NCI-H146 treated with DMSO at 0.1 percent for 48 hours (cell line): ENCODE results near the gene FNIP1.
"Not testable (repeated sequence)": the region's sequence is repeated elsewhere in the genome, so short reads cannot be mapped to it uniquely, and the experiment has no call there.

Experiments used
- DNase-seq: peaks from one replicate; lab custom pipeline; 2025; ENCODE audit not compliant: unreplicated experiment; lab: John Stamatoyannopoulos, UW

FNIP1 gene

DNA sequence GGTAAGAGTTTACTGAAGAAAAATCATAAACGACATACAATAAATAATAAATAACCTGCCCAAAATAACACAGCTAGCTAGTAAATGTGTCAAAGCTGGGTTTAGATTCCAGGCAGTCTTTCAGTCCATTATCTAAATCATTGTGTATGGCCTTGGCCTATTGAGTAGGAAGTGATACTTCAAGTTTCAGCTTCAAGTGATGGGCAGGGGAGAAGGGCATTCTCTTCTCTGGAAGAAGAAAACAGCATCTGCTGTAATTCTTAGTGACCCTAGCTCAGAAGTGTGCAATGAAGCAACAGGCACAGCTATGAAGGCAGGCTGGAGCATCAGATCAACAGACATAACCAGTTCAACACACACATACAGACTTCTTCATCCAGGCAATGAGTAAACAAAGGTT is 42.5 kb downstream of the FNIP1 start:
- no peak for DNase-seq

DNA sequence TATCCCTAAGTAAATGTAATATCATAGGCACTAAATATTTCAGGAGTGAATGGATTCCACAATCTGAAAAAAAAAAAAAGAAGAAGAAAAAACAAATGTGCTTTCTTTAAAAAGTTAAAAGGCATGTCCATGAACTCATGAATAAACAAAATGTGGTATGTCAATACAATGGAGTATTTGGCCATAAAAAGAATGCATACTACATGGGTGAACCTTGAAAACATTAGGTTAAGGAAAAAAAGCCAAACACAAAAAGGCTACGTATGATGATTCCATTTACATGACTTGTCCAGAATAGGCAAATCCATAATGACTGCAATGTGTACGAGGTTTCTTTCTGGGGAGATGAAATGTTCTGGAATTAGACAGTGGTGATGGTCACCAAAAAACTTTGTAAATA is 45.3 kb downstream of the FNIP1 start:
- no peak for DNase-seq

DNA sequence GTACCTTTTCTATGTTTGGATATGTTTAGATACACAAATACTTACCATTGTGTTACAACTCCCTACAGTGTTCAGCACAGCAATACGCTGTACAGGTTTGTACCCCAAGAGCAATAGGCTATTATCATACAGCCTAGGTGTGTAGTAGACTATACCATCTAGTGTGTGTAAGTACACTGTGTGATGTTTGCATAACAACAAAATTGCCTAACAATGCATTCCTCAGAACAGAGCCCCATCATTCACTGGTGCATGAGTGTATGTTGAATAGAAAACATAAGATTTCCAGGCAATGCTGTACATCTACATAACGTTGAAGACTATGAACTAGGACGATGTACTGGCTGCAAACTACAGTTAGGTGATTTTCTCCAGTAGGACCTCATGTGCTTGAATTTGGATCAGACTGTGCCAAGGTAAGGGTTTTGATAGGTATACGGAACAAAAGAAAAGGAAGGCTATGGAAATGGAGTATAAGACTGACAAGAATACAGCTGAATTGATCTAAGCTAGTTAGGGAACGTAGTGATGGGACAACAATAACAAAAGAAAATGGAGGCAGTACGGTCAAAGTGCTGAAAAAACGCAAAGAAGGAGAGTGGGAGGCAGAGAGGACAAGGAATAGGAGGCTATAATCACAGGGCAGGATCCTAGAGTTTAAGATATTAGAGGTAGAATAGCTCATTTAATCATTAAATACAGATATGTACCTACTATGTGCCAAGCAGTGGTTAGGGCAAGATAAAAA is 46.9 kb downstream of the FNIP1 start:
- DNase-seq: no peak

DNA sequence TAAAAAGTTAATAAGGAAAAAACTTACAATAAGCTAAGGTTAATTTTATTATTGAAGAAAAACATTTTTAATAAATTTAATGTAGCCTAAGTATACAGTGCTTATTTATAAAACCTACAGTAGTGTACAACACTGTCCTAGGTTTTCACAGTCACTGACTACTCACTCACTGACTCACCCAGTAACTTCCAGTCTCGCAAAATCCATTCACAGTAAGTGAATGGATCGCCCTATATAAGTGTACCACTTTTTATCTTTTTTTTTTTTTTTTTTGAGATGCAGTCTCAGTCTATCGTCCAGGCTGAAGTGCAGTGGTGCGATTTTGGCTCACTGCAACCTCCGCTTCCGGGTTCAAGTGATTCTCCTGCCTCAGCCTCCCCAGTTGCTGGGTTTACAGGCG is 47.7 kb downstream of the FNIP1 start:
- no peak for DNase-seq

DNA sequence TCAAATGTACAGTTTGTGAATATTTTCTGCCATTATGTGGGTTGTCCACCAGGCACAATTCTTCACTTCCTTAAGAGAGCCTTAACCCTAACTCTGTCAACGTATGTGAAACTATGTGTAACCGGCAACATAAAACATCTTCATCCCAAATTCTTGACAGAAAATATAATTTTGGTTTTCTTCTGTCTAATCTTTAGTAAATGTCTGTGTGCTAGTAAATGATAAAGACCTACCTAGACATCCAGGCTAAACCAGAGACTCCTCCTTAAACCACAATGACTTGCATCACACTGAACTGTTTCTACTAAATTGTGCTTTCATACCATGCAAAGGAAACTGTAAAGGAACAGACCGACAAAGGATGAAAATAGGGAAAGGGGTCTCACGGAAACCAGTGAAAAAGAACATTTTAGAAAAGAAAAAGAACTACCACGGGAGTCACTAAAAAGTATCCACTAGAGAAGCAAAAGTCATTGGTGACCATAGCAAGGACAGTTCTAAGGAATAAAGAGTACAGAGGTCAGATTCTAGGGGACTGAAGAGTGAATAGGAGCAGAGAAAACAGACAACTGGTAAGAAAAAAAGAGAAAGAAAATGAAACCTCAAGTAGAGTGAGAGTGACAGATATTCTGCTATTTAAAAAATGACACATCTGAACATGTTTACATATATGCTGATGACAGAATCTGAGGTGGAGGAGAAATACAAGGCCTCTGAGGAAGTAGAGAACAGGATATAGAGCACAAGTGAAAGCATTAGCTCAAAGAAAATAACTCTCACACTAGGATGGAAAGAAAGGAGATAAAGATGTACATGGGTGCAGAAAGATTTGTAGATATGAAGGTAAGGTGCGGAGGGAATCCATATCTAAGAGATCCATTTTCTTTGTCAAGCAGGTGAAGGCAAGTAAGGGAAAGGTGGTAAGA is 49.4 kb downstream of the FNIP1 start:
- DNase-seq: no peak

GRCh38 chr5:131746423-131746822 is 50.4 kb downstream of the FNIP1 start:
- DNase-seq: no peak

GRCh38 chr5:131745703-131746102 is 51.1 kb downstream of the FNIP1 start:
- no peak for DNase-seq

GRCh38 chr5:131745155-131745554 is 51.7 kb downstream of the FNIP1 start:
- no peak for DNase-seq

- no peak for DNase-seq
Observed at GRCh38 chr5:131740477-131740876, 56.3 kb downstream of the FNIP1 start.

DNA sequence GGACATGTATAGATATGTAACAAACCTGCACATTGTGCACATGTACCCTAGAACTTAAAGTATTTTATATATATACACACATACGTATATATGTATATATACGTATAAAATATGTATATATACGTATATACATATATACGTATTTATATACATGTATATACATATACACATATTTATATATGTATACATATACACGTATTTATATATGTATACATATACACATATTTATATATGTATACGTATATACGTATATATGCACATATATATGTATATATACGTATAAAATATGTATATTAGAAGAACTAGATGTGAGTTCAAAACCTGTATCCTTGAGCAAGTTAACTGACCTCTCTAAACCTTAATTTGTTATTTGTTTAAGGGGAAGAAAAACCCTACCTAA is 61.4 kb downstream of the FNIP1 start:
- DNase-seq: no peak

GRCh38 chr5:131734939-131735338 is 61.9 kb downstream of the FNIP1 start:
- DNase-seq: not testable (repeated sequence)

DNA sequence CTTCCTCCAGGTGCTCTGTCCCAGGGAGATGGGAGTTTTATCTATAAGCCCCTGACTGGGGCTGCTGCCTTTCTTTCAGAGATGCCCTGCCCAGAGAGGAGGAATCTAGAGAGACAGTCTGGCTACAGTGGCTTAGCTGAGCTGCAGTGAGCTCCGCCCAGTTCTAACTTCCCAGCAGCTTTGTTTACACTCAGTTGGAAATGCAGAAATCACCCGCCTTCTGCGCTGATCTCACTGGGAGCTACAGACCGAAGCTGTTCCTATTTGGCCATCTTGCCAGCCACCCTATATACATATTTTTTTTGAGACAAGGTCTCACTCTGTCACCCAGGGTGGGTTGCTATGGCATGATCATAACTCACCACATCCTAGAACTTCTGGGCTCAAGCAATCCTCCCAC is 67.5 kb downstream of the FNIP1 start:
- not testable (repeated sequence) for DNase-seq

DNA sequence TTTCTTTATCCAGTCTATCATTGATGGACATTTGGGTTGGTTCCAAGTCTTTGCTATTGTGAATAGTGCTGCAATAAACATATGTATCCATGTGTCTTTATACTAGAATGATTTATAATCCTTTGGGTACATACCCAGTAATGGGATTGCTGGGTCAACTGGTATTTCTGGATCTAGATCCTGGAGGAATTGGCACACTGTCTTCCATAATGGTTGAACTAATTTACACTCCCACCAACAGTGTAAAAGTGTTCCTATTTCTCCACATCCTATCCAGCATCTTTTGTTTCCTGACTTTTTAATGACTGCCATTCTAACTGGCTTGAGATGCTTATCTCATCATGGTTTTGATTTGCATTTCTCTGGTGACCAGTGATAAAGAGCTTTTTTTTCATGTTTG is 72.7 kb downstream of the FNIP1 start:
- not testable (repeated sequence) for DNase-seq

GRCh38 chr5:131720714-131721113 is 76.1 kb downstream of the FNIP1 start:
- no peak for DNase-seq

GRCh38 chr5:131719564-131719963 is 77.3 kb downstream of the FNIP1 start:
- no peak for DNase-seq

DNA sequence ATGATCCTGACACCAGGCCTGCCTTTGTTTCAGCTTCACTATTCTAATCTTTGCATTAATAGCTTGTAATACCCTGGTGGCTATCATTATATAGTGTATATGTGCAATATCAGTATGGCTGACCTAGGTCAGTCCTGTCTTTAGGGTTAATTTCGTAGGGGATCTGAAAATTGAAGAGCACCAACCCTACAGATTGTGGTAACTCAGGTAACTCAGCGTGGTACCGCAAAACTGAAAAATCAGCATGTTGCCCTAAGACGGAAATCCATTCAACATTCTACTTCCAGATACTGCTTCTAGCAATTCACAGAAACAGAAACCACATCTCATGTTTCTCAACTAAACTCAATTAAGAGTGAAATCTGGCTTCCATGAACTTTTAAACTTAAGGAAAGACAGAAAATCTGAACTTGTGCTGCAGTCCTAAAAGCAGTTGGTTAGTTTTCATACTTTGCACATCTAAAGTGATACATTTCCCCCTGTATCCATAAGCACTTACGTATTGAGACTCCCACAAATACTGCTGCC is 78.3 kb downstream of the FNIP1 start:
- no peak for DNase-seq

GRCh38 chr5:131717164-131717563 is 79.7 kb downstream of the FNIP1 start:
- DNase-seq: not testable (repeated sequence)

- DNase-seq: no peak
Observed at GRCh38 chr5:131716650-131717049, 80.2 kb downstream of the FNIP1 start.

- DNase-seq: no peak
Observed at GRCh38 chr5:131710391-131710790, 86.4 kb downstream of the FNIP1 start.

GRCh38 chr5:131709043-131709442 is 87.8 kb downstream of the FNIP1 start:
- no peak for DNase-seq

GRCh38 chr5:131706281-131706680 is 90.5 kb downstream of the FNIP1 start:
- DNase-seq: no peak

GRCh38 chr5:131694926-131695325 is 101.9 kb downstream of the FNIP1 start:
- no peak for DNase-seq
